ENCODE data around the gene CRIP3.
"Not testable (repeated sequence)": the region's sequence is repeated elsewhere in the genome, so short reads cannot be mapped to it uniquely, and the experiment has no call there.

GRCh38 chr6:43346243-43346642 lies 37.6 kb upstream of the CRIP3 start:
- not testable (repeated sequence) for TF ChIP-seq EZH2 (IDR thresholded peaks at IDR 0.05; ENCODE audit: insufficient read depth, low read length); CTCF (IDR thresholded peaks at IDR 0.05; ENCODE audit: insufficient read depth, low read depth, low read length)

All from astrocyte (in vitro differentiated cells and primary cell).